Panc1 (cell line): ENCODE results near the gene CCNL2. TPM values are rescaled to one million over a fixed set of nuclear protein-coding genes. Genes with fewer than 3 reads are reported as not detected.
A peak's percentile ranks its signal among the peaks of the same experiment; 100 is the strongest.

Source experiments
- ATAC-seq: fragments of 200-7000 bp; cut with Tn5 transposase; 2 replicates; pipeline ENCODE4 v1.9.1; 2020; ENCODE audit warnings: mild to moderate bottlenecking, moderate library complexity
- BruUV-seq: library from RNA; stranded (reverse); fragments of 400-500 nt; replicated peaks from 2 replicates; lab custom pipeline; 2021; lab: Mats Ljungman, UMichigan
- CTCF ChIA-PET: fragments of 300-600 bp; sonication (Branson Sonifier 250); formaldehyde crosslinking; loops from one replicate; lab custom pipeline; 2022; ENCODE audit warnings: antibody characterized with exemption; lab: Charles Lee
- POLR2A ChIA-PET: fragments of 300-600 bp; sonication (Branson Sonifier 250); formaldehyde crosslinking; loops from one replicate; lab custom pipeline; 2022; ENCODE audit warnings: antibody characterized with exemption; lab: Charles Lee
- DNase-seq: peaks from one replicate; pipeline ENCODE4 v3.0.0-alpha.2; 2010; ENCODE audit warnings: low read depth, low spot score
- H3K27ac ChIP-seq: 2 replicates; pipeline ENCODE4 v1.5.1; 2011; ENCODE audit warnings: mild to moderate bottlenecking, low read length, inconsistent platforms
- H3K27me3 ChIP-seq: fragments of 200-500 bp; sonication (Bioruptor generic); 2 replicates; pipeline ENCODE4 v1.6.0; 2014; ENCODE audit warnings: low read length, inconsistent platforms; ENCODE audit not compliant: control insufficient read depth, insufficient read depth
- H3K36me3 ChIP-seq: fragments of 200-500 bp; sonication (Bioruptor generic); 2 replicates; pipeline ENCODE4 v1.5.1; 2014; ENCODE audit warnings: inconsistent platforms, mild to moderate bottlenecking, low read length, moderate library complexity; ENCODE audit not compliant: control insufficient read depth, insufficient read depth
- H3K4me1 ChIP-seq: 2 replicates; pipeline ENCODE4 v1.5.1; 2011; ENCODE audit warnings: inconsistent platforms, mild to moderate bottlenecking, low read length, moderate library complexity; ENCODE audit not compliant: control insufficient read depth, insufficient read depth
- H3K4me3 ChIP-seq, 2 experiments: 2 replicates each; pipeline ENCODE4 v1.5.1; 2011 to 2012; ENCODE audit warnings: low read depth in 2 of 2, low read length in 2 of 2, mild to moderate bottlenecking in 2 of 2, inconsistent platforms in 1 of 2, moderate library complexity in 1 of 2
- H3K9me3 ChIP-seq: fragments of 200-500 bp; sonication (Bioruptor generic); 2 replicates; pipeline ENCODE4 v1.5.1; 2014; ENCODE audit warnings: low read depth, mild to moderate bottlenecking, inconsistent platforms, low read length, moderate library complexity; ENCODE audit not compliant: control insufficient read depth, insufficient read depth
- CTCF ChIP-seq: fragments of 450-650 bp; IDR thresholded peaks from 2 replicates; pipeline ENCODE4 v1.5.1; 2017; ENCODE audit warnings: mild to moderate bottlenecking
- POLR2AphosphoS5 ChIP-seq: IDR thresholded peaks from 2 replicates; pipeline ENCODE4 v1.6.1; 2012; ENCODE audit warnings: mild to moderate bottlenecking, low read depth, low read length, moderate library complexity
- REST ChIP-seq, 2 experiments: IDR thresholded peaks; 2 replicates each; pipeline ENCODE4 v1.6.1; 2011 to 2012; ENCODE audit warnings: low read depth in 2 of 2, control low read depth in 1 of 2, low read length in 1 of 2, mild to moderate bottlenecking in 1 of 2, moderate library complexity in 1 of 2; ENCODE audit not compliant: insufficient read depth in 1 of 2
- SIN3A ChIP-seq: IDR thresholded peaks from 2 replicates; pipeline ENCODE4 v1.6.1; 2012; ENCODE audit warnings: low read depth, mild to moderate bottlenecking, low read length, moderate library complexity, borderline replicate concordance; ENCODE audit not compliant: insufficient read depth
- TCF7L2 ChIP-seq: IDR thresholded peaks from 2 replicates; pipeline ENCODE4 v1.6.1; 2011; ENCODE audit warnings: mild to moderate bottlenecking, low read depth, low read length, inconsistent platforms
- in situ Hi-C: cut with HindIII; loops from 2 replicates; pipeline ENCODE4 v1.10.0; 2016; ENCODE audit warnings: low sequenced_read_pairs, low pct_unique_long_range_greater_than_20kb
- intact Hi-C: fragments of 100-400 bp; cut with micrococcal nuclease; formaldehyde crosslinking; loops from one replicate; pipeline ENCODE4 v1.10.0; 2022; ENCODE audit not compliant: unreplicated experiment
- total RNA-seq: library from RNA; stranded (reverse); gene quantifications from one replicate; pipeline ENCODE4 v1.2.1, GENCODE V29; 2021; ENCODE audit not compliant: unreplicated experiment

The CCNL2 gene
- total RNA-seq, 1 experiment from 2014 or later: 297 TPM

- no TSS peak for BruUV-seq
- ATAC-seq (no peak), DNase-seq (no peak)
- peaks cover 57% of the 10 kb centered on the region for H3K4me1 ChIP-seq
- no peaks in the 10 kb centered on the region for H3K27me3 ChIP-seq
- no peaks in the 10 kb centered on the region for H3K9me3 ChIP-seq
- no peak overlapping the region for H3K4me3 ChIP-seq
- ChIA-PET CTCF (no interaction called here), POLR2A (no interaction called here)
- intact Hi-C loops (no loop called here), in situ Hi-C loops (no loop called here)
- H3K36me3 ChIP-seq: no peaks in the 10 kb centered on the region
- TF ChIP-seq REST (IDR thresholded peaks at IDR 0.05; ENCODE audit: insufficient read depth in 1 of 2, low read depth in 2 of 2, low read length in 1 of 2) (no peak), TCF7L2 (no peak), SIN3A (no peak), POLR2AphosphoS5 (no peak), CTCF (no peak)
- H3K27ac ChIP-seq: peak overlapping the region; percentile 93
Observed at GRCh38 chr1:1361233-1361981, 37.7 kb downstream of the CCNL2 start.

- Histone ChIP-seq H3K4me1 (peaks cover 57% of the 10 kb centered on the region), H3K4me3 (no peak overlapping the region), H3K9me3 (no peaks in the 10 kb centered on the region), H3K27ac (peak overlapping the region; percentile 93), H3K36me3 (no peaks in the 10 kb centered on the region), H3K27me3 (no peaks in the 10 kb centered on the region)
- TF ChIP-seq CTCF (no peak), SIN3A (no peak)
- in situ Hi-C loops (no loop called here), intact Hi-C loops (no loop called here)
- ATAC-seq (peak; percentile 73), DNase-seq (peak; percentile 61)
- BruUV-seq: TSS peak; percentile 80
- POLR2A ChIA-PET: no interaction called here
- CTCF ChIA-PET: no interaction called here
Observed at GRCh38 chr1:1360506-1361169, 38.5 kb downstream of the CCNL2 start.
